VCaP (cell line): ENCODE measurements around the gene RANBP1.
A peak's percentile ranks its signal among the peaks of the same experiment; 100 is the strongest.

Source experiments
- H3K27ac ChIP-seq: fragments of 450-650 bp; 2 replicates; pipeline ENCODE4 v1.5.1; 2017
- CTCF ChIP-seq: fragments of 450-650 bp; conservative IDR thresholded peaks from 2 replicates; pipeline ENCODE4 v1.5.1; 2017; ENCODE audit warnings: mild to moderate bottlenecking, moderate library complexity

RANBP1 gene

GRCh38 chr22:20085651-20086050 is 30.3 kb upstream of the RANBP1 start:
- TF ChIP-seq CTCF: no peak
- H3K27ac ChIP-seq: peak overlapping the region; percentile 98; the same call in 1 of the 2 replicates

- no peak for TF ChIP-seq CTCF
- 0 out of 2 replicates have a peak overlapping the region, but pooled peaks have one; percentile 98 for H3K27ac ChIP-seq
These were observed 29.8 kb upstream of the RANBP1 start for GRCh38 chr22:20086101-20086599.

GRCh38 chr22:20086763-20087162 is 29.1 kb upstream of the RANBP1 start:
- TF ChIP-seq CTCF: no peak
- no peak overlapping the region for H3K27ac ChIP-seq

- no peak overlapping the region for H3K27ac ChIP-seq
- TF ChIP-seq CTCF: no peak
These were observed 28.3 kb upstream of the RANBP1 start for GRCh38 chr22:20087319-20088262.

- no peak overlapping the region for H3K27ac ChIP-seq
- TF ChIP-seq CTCF: no peak
These were observed 27.6 kb upstream of the RANBP1 start for GRCh38 chr22:20088263-20088648.

- no peak for TF ChIP-seq CTCF
- no peak overlapping the region for H3K27ac ChIP-seq
These were observed 26.5 kb upstream of the RANBP1 start for GRCh38 chr22:20089226-20089976.
